OCI-LY1 (cell line): ENCODE measurements around the gene GALNT18.

Experiments used
- EZH2 ChIP-seq: fragments of 200-600 bp; sonication (generic), shearing (Covaris generic); IDR thresholded peaks from 2 replicates; pipeline ENCODE4 v1.8.0; 2017; ENCODE audit warnings: borderline replicate concordance, mixed run types, mild to moderate bottlenecking, antibody characterized with exemption, low read length, moderate library complexity, mixed read lengths
- TF ChIP-seq, protein P1 (sequence below): fragments of 200-600 bp; sonication (generic), shearing (Covaris generic); IDR thresholded peaks from 2 replicates; pipeline ENCODE4 v1.5.1; 2017; ENCODE audit warnings: mild to moderate bottlenecking, antibody characterized with exemption, low read length, moderate library complexity, mixed read lengths

DNA sequence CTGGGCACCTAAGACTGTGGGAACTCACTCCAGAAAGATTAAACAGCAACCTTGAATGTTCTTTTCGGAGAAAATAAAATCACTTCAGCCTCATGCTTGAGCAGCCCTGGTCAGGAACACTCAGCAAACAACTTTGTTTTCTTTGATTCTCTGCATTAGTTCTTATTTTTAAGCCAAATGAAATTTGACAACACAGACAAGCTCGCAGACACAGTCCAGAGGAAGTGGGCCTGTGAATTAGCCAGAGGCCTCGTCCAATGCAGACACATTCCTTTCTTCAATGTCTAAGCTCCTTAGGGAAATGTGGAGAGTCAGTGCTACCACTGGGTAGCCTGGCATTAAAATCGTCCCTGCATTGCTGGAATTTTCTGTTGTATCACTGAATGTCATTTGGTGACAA is 205.9 kb downstream of the GALNT18 start:
- TF ChIP-seq EZH2, result no peak
- TF ChIP-seq, protein P1, sequence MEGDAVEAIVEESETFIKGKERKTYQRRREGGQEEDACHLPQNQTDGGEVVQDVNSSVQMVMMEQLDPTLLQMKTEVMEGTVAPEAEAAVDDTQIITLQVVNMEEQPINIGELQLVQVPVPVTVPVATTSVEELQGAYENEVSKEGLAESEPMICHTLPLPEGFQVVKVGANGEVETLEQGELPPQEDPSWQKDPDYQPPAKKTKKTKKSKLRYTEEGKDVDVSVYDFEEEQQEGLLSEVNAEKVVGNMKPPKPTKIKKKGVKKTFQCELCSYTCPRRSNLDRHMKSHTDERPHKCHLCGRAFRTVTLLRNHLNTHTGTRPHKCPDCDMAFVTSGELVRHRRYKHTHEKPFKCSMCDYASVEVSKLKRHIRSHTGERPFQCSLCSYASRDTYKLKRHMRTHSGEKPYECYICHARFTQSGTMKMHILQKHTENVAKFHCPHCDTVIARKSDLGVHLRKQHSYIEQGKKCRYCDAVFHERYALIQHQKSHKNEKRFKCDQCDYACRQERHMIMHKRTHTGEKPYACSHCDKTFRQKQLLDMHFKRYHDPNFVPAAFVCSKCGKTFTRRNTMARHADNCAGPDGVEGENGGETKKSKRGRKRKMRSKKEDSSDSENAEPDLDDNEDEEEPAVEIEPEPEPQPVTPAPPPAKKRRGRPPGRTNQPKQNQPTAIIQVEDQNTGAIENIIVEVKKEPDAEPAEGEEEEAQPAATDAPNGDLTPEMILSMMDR, result no peak
